KOPT-K1 (cell line): ENCODE data around the gene TAF1B.

ENCODE experiments used
- H3K27ac ChIP-seq: fragments of 200-600 bp; sonication (generic); 2 replicates; pipeline ENCODE4 v1.5.1; 2016; ENCODE audit warnings: antibody characterized with exemption, mild to moderate bottlenecking, low read depth, low read length; ENCODE audit not compliant: poor library complexity, severe bottlenecking
- H3K36me3 ChIP-seq: fragments of 200-600 bp; sonication (generic); 2 replicates; pipeline ENCODE4 v1.5.1; 2017; ENCODE audit warnings: antibody characterized with exemption, mild to moderate bottlenecking, low read length, moderate library complexity; ENCODE audit not compliant: insufficient read depth
- H3K9me3 ChIP-seq: fragments of 200-600 bp; sonication (generic); 2 replicates; pipeline ENCODE4 v1.5.1; 2017; ENCODE audit warnings: antibody characterized with exemption, low read length, mild to moderate bottlenecking; ENCODE audit not compliant: insufficient read depth, poor library complexity, severe bottlenecking

TAF1B gene

DNA sequence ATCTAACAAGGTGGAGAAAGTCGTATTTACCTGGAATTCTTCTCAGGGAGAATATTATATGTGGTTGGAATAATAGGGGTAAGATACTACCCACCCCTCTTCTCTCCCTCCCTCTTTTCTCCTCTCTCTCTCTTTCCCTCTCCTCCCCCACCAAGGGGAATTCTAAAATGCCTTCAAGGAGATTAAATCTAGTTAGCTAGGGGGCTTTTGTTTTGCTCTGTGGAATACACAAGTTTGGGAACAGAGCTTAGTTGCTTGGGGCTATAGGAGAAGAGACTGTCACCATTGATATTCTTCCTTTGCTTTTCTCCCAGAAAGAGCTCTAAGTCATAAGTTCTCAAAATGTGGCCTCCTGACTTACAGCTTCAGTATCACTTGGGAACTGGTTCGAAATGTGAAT, 34.5 kb downstream of the TAF1B start:
- Histone ChIP-seq H3K27ac (no peak overlapping the region), H3K9me3 (no peaks in the 10 kb centered on the region), H3K36me3 (peaks cover 92% of the 10 kb centered on the region)

DNA sequence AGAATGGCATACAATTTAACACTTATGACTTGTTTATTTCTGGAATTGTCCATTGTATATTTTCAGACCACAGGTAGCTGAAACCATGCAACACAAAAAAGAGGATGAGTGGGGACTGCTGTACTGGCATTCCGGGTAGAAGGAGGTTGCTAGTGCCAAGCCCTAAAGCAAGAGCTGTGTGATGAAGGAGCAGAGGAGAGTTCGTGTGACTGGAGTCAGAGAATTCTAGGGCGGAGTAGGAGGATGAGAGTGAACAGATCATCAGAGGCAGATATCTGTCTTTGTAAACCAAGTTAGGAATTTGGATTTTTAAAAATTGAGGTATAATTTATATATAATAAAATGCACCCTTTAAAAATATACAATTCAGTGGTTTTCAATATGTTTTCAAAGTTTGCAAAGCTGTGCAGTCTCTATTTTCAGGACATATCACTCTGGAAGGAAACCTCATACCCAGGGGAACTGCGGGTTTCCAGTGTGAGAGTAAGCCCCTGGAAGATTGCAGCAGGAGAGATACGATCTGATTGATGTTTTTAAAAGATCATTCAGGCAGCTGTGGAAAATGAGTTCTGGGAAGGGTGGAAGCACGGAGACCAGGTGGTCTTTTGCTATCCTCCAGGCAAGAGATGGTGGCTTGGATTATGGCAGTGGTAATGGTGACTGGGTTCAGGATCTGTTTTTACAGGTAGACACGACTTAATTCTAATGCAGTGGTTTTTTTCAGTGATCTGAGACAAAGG, 36.4 kb downstream of the TAF1B start:
- no peak overlapping the region for H3K27ac ChIP-seq
- peaks cover 92% of the 10 kb centered on the region for H3K36me3 ChIP-seq
- H3K9me3 ChIP-seq = no peaks in the 10 kb centered on the region

DNA sequence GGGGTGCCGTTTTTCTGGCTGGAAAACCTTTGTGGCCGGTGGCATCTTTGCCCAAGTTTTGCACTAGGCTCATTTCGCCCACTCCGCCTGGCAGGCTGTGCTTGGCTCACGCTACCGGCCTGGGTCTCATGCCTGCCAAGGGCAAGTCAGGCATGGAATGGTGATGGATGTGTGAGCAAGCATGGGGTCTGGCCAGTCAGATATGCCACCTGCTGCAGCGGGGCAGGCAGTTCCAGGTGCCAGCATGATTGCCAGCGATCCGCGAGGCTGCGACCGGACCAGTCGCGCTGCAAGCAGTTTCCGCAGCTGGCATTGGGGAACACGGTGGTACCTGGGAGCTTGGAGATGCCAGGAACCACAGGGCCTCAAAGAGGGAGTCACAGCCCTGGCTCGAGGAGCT, 40.6 kb downstream of the TAF1B start:
- H3K9me3 ChIP-seq = peaks cover 14% of the 10 kb centered on the region
- H3K27ac ChIP-seq = no peak overlapping the region
- H3K36me3 ChIP-seq = peaks cover 93% of the 10 kb centered on the region

GRCh38 chr2:9884436-9884835, 41.2 kb downstream of the TAF1B start:
- Histone ChIP-seq H3K9me3 (peaks cover 14% of the 10 kb centered on the region), H3K36me3 (peaks cover 92% of the 10 kb centered on the region), H3K27ac (no peak overlapping the region)

DNA sequence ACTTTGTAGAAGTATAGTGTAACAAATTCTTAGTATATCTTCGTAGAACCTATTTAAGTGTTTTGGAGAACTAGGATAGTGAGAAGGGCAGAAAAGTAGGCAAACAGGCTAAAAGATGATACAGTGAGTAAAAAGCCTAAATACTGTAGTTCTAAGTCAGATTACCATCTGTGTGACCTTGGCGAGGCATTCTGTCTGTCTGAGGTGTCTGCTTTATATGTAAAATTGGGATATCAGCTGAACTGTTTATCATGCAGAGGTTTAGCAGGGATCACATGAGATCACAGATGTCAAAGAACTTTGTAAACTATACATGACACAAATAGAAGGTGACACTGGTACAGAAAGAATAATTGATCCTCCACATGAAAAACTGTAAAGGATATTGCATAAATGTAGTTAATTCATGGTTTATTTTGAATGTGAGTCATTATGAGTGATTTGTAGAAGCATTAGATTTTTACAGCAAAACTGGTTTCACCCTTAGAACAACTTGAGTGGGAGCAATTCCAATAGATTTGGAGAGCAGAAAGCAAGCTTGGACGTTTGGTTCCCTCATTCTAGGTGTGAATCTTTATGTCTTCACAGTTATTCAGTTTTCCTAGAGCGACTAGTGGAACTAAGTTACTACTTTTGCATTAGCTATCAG, 41.9 kb downstream of the TAF1B start:
- Histone ChIP-seq H3K9me3 (peaks cover 14% of the 10 kb centered on the region), H3K27ac (no peak overlapping the region), H3K36me3 (peaks cover 91% of the 10 kb centered on the region)

GRCh38 chr2:9887513-9887912, 44.2 kb downstream of the TAF1B start:
- Histone ChIP-seq H3K36me3 (peaks cover 84% of the 10 kb centered on the region), H3K9me3 (peaks cover 14% of the 10 kb centered on the region), H3K27ac (no peak overlapping the region)

- H3K9me3 ChIP-seq = peaks cover 14% of the 10 kb centered on the region
- H3K36me3 ChIP-seq = peaks cover 76% of the 10 kb centered on the region
- H3K27ac ChIP-seq = no peak overlapping the region
Measured at GRCh38 chr2:9889812-9890261, 46.6 kb downstream of the TAF1B start.

DNA sequence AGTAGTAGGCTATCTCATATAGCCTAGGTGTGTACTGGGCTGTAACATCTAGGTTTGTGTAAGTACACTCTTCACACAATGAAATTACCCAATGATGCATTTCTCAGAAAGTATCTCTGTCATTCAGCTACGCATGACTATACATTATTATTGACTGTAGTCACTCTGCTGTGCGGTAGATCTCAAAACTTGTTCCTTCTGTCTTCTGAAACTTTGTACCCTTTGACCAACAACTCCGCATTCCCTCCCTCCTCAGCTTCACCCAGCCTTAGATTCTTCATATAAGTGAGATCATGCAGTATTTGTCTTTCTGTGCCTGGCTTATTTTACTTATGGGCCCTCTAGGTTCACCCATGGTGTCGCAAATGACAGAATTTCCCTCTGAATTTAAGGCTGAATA, 49.0 kb downstream of the TAF1B start:
- Histone ChIP-seq H3K27ac (no peak overlapping the region), H3K9me3 (peaks cover 6% of the 10 kb centered on the region), H3K36me3 (peaks cover 69% of the 10 kb centered on the region)

- Histone ChIP-seq H3K36me3 (peaks cover 47% of the 10 kb centered on the region), H3K27ac (no peak overlapping the region), H3K9me3 (no peaks in the 10 kb centered on the region)
Measured at GRCh38 chr2:9895669-9896590, 52.7 kb downstream of the TAF1B start.

GRCh38 chr2:9897331-9897737, 54.1 kb downstream of the TAF1B start:
- Histone ChIP-seq H3K27ac (no peak overlapping the region), H3K9me3 (no peaks in the 10 kb centered on the region), H3K36me3 (peaks cover 44% of the 10 kb centered on the region)

GRCh38 chr2:9897846-9898245, 54.6 kb downstream of the TAF1B start:
- Histone ChIP-seq H3K27ac (no peak overlapping the region), H3K36me3 (peaks cover 43% of the 10 kb centered on the region), H3K9me3 (no peaks in the 10 kb centered on the region)

GRCh38 chr2:9905413-9905812, 62.1 kb downstream of the TAF1B start:
- H3K36me3 ChIP-seq = peaks cover 44% of the 10 kb centered on the region
- no peak overlapping the region for H3K27ac ChIP-seq
- H3K9me3 ChIP-seq = no peaks in the 10 kb centered on the region

GRCh38 chr2:9907402-9907801, 64.1 kb downstream of the TAF1B start:
- peaks cover 60% of the 10 kb centered on the region for H3K36me3 ChIP-seq
- no peak overlapping the region for H3K27ac ChIP-seq
- no peaks in the 10 kb centered on the region for H3K9me3 ChIP-seq

- no peaks in the 10 kb centered on the region for H3K9me3 ChIP-seq
- peaks cover 69% of the 10 kb centered on the region for H3K36me3 ChIP-seq
- no peak overlapping the region for H3K27ac ChIP-seq
Measured at GRCh38 chr2:9908639-9909038, 65.4 kb downstream of the TAF1B start.

GRCh38 chr2:9909106-9909505, 65.8 kb downstream of the TAF1B start:
- H3K27ac ChIP-seq = no peak overlapping the region
- peaks cover 74% of the 10 kb centered on the region for H3K36me3 ChIP-seq
- no peaks in the 10 kb centered on the region for H3K9me3 ChIP-seq
